ENCODE results near the gene ADD1. TPM values are rescaled to one million over a fixed set of nuclear protein-coding genes. Genes with fewer than 3 reads are reported as not detected.

The ADD1 gene
- total and polyA plus RNA-seq, 2 donors from 2014 or later: 232 to 313 TPM

DNA sequence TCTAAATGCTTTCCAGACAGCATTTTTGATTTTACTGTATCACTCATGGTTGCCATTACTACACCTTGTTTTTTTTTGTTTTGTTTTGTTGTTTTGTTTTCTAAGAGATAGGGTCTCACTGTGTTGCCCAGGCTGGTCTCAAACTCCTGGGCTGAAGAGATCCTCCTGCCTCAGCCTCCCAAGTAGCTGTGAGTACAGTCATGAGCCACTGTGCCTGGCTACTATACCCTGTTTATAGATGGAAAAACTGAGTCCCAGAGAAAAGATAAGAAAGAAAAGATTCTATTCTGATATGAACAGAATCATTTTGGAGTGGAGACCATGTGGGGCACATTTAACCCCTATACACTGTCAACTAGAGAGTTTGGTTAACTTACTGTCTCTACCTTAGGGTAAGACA is 20.0 kb downstream of the ADD1 start:
- DNase-seq (no peak), FAIRE-seq (no peak)
- Histone ChIP-seq H3K4me3 (ENCODE audit: low read length in 3 of 3) (no peak overlapping the region), H3K36me3 (ENCODE audit: control insufficient read depth in 2 of 3, insufficient read depth in 3 of 3, low read length in 3 of 3) (no peaks in the 10 kb centered on the region), H3K27me3 (ENCODE audit: control insufficient read depth, insufficient read depth, low read length) (no peaks in the 10 kb centered on the region), H3K9me3 (ENCODE audit: control insufficient read depth in 2 of 3, insufficient read depth in 1 of 3, low read length in 3 of 3) (no peaks in the 10 kb centered on the region), H3K4me1 (ENCODE audit: control insufficient read depth in 2 of 3, insufficient read depth in 2 of 3, low read depth in 1 of 3, low read length in 3 of 3) (peaks cover 17 to 55% (median 46%) of the 10 kb centered on the region in 3 donors), H3K27ac (ENCODE audit: low read depth in 2 of 2, low read length in 2 of 2) (no peak overlapping the region), H3K9ac (ENCODE audit: low read length in 3 of 3) (no peak overlapping the region)
- intact Hi-C loops (cut with DNase I): no loop called here
- TF ChIP-seq, protein P1, sequence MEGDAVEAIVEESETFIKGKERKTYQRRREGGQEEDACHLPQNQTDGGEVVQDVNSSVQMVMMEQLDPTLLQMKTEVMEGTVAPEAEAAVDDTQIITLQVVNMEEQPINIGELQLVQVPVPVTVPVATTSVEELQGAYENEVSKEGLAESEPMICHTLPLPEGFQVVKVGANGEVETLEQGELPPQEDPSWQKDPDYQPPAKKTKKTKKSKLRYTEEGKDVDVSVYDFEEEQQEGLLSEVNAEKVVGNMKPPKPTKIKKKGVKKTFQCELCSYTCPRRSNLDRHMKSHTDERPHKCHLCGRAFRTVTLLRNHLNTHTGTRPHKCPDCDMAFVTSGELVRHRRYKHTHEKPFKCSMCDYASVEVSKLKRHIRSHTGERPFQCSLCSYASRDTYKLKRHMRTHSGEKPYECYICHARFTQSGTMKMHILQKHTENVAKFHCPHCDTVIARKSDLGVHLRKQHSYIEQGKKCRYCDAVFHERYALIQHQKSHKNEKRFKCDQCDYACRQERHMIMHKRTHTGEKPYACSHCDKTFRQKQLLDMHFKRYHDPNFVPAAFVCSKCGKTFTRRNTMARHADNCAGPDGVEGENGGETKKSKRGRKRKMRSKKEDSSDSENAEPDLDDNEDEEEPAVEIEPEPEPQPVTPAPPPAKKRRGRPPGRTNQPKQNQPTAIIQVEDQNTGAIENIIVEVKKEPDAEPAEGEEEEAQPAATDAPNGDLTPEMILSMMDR (IDR thresholded peaks at IDR 0.05; ENCODE audit: borderline replicate concordance, extremely low read depth, insufficient read depth): no peak

DNA sequence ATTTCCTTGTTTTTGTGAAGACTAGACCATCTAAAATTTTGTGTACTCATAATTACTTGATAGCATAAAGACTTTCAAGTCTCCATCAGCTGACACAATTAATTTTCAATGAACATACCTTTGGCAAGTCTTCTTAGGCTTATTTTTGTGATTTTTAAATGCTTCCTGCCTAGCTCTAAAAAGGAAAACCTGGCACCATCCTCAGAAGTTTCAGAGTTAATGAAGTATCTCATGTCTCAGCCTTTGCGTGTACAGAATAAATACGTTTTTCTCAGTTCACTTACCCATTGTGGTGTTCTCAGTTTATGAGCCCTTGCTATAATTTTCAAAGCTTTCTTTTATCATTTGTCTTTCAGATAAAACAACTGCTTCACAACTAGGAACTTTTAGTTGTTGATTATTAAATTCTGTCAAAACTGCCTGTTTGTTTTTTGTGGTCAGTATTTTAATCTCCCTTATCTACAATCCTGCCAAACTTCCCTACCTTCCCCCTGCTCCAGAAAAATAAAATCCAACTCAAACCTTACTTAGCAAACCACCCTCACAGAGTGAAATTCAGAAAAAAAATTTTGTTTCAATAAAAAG is 21.6 kb downstream of the ADD1 start:
- peaks cover 15 to 57% (median 51%) of the 10 kb centered on the region in 3 donors for H3K4me1 ChIP-seq (ENCODE audit: control insufficient read depth in 2 of 3, insufficient read depth in 2 of 3, low read depth in 1 of 3, low read length in 3 of 3)
- TF ChIP-seq, protein P1 (IDR thresholded peaks at IDR 0.05; ENCODE audit: borderline replicate concordance, extremely low read depth, insufficient read depth): no peak
- no peak overlapping the region for H3K9ac ChIP-seq (ENCODE audit: low read length in 3 of 3)
- H3K36me3 ChIP-seq (ENCODE audit: control insufficient read depth in 2 of 3, insufficient read depth in 3 of 3, low read length in 3 of 3): no peaks in the 10 kb centered on the region
- DNase-seq: no peak
- peak overlapping the region in 1 of 2 donors; percentile 26 for H3K27ac ChIP-seq (ENCODE audit: low read depth in 2 of 2, low read length in 2 of 2)
- no peaks in the 10 kb centered on the region for H3K27me3 ChIP-seq (ENCODE audit: control insufficient read depth, insufficient read depth, low read length)
- no peak for FAIRE-seq
- intact Hi-C loops (cut with DNase I): no loop called here
- H3K9me3 ChIP-seq (ENCODE audit: control insufficient read depth in 2 of 3, insufficient read depth in 1 of 3, low read length in 3 of 3): no peaks in the 10 kb centered on the region
- H3K4me3 ChIP-seq (ENCODE audit: low read length in 3 of 3): no peak overlapping the region

DNA sequence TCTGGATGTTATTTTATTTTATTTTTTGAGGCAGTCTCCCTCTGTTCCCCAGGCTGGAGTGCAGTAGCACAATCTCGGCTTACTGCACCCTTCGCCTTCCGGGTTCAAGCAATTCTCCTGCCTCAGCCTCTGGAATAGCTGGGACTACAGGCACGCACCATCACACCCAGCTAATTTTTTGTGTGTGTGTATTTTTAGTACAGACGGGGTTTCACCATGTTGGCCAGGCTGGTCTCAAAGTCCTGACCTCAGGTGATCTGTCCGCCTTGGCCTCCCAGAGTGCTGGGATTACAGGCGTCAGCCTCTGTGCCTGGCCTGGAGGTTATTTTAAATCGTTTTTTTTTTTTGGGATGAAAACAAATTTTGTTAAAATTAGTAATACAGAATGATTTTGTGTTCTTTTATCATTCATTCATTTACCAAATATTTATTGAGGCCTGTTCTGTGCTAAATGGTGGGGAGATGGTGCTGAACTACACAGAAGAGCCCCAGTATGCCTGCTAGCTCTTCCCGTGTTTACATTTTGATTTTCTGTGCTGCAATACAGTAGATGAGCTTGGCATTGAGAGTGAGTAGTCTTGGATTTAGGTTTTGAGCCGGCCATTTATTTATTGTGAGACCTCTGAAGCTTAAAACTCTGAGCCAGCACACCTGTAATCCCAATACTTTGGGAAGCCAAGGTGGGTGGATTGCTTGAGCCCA is 22.7 kb downstream of the ADD1 start:
- peaks cover 12 to 52% (median 46%) of the 10 kb centered on the region in 3 donors for H3K4me1 ChIP-seq (ENCODE audit: control insufficient read depth in 2 of 3, insufficient read depth in 2 of 3, low read depth in 1 of 3, low read length in 3 of 3)
- TF ChIP-seq, protein P1 (IDR thresholded peaks at IDR 0.05; ENCODE audit: borderline replicate concordance, extremely low read depth, insufficient read depth): no peak
- intact Hi-C loops (cut with DNase I): no loop called here

More for the DNA sequence above, 22.7 kb downstream of the ADD1 start:
- Histone ChIP-seq H3K4me3 (ENCODE audit: low read length in 3 of 3) (no peak overlapping the region), H3K27ac (ENCODE audit: low read depth in 2 of 2, low read length in 2 of 2) (no peak overlapping the region), H3K9me3 (ENCODE audit: control insufficient read depth in 2 of 3, insufficient read depth in 1 of 3, low read length in 3 of 3) (no peaks in the 10 kb centered on the region), H3K27me3 (ENCODE audit: control insufficient read depth, insufficient read depth, low read length) (no peaks in the 10 kb centered on the region), H3K36me3 (ENCODE audit: control insufficient read depth in 2 of 3, insufficient read depth in 3 of 3, low read length in 3 of 3) (no peaks in the 10 kb centered on the region), H3K9ac (ENCODE audit: low read length in 3 of 3) (no peak overlapping the region)
- DNase-seq (no peak), FAIRE-seq (no peak)
